AG09309 (cell line): ENCODE measurements around the gene MIA2.

Source experiments
- DNase-seq: peaks from one replicate; pipeline ENCODE4 v3.0.0-alpha.2; 2010; ENCODE audit warnings: low read depth
- H3K4me3 ChIP-seq: 2 replicates; pipeline ENCODE4 v1.5.1; 2011; ENCODE audit warnings: mild to moderate bottlenecking, low read depth, low read length, moderate library complexity; ENCODE audit not compliant: control insufficient read depth
- CTCF ChIP-seq: IDR thresholded peaks from 2 replicates; pipeline ENCODE4 v1.5.1; 2011; ENCODE audit warnings: mild to moderate bottlenecking, low read depth, low read length, inconsistent platforms; ENCODE audit not compliant: insufficient read depth, control insufficient read depth; ENCODE audit errors: missing control alignments

MIA2 gene

GRCh38 chr14:39432619-39433451 is 199.1 kb downstream of the MIA2 start:
- peak overlapping the region; percentile 77 for H3K4me3 ChIP-seq
- no peak for DNase-seq
- no peak for TF ChIP-seq CTCF

GRCh38 chr14:39433452-39433813 is 199.7 kb downstream of the MIA2 start:
- DNase-seq, result no peak
- peak overlapping the region; percentile 77 for H3K4me3 ChIP-seq
- no peak for TF ChIP-seq CTCF

- H3K4me3 ChIP-seq, result no peak overlapping the region
- no peak for TF ChIP-seq CTCF
- no peak for DNase-seq
Observed at GRCh38 chr14:39434401-39434800, 200.7 kb downstream of the MIA2 start.

- no peak for TF ChIP-seq CTCF
- no peak for DNase-seq
- H3K4me3 ChIP-seq, result no peak overlapping the region
Observed at GRCh38 chr14:39435241-39435640, 201.5 kb downstream of the MIA2 start.
